ENCODE results near the gene RERE. TPM values are rescaled to one million over a fixed set of nuclear protein-coding genes. Genes with fewer than 3 reads are reported as not detected.
"Not testable (repeated sequence)": the region's sequence is repeated elsewhere in the genome, so short reads cannot be mapped to it uniquely, and the experiment has no call there.

Gene RERE
- total RNA-seq, 1 donor from 2014 or later: 46.5 TPM

DNA sequence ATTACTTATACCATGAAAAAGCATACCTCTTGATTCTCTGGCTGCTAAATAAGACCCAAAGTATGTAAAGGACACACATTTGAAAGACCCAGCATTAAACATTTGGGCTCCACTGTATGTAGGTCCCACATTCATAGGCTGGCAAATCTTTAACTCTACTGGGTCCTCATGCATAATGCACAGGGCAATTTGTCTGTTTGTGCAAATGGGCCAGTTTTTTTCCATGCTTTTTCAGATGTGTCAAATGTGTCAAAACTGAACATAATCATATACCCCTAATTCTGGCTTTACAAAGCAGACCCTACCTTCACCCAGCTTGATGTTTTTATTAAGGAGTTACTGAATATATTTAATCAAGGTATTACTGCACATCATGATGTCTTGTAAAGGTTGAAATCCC, 63.7 kb downstream of the RERE start:
- no peak for DNase-seq (ENCODE audit: low read depth in 2 of 2)

DNA sequence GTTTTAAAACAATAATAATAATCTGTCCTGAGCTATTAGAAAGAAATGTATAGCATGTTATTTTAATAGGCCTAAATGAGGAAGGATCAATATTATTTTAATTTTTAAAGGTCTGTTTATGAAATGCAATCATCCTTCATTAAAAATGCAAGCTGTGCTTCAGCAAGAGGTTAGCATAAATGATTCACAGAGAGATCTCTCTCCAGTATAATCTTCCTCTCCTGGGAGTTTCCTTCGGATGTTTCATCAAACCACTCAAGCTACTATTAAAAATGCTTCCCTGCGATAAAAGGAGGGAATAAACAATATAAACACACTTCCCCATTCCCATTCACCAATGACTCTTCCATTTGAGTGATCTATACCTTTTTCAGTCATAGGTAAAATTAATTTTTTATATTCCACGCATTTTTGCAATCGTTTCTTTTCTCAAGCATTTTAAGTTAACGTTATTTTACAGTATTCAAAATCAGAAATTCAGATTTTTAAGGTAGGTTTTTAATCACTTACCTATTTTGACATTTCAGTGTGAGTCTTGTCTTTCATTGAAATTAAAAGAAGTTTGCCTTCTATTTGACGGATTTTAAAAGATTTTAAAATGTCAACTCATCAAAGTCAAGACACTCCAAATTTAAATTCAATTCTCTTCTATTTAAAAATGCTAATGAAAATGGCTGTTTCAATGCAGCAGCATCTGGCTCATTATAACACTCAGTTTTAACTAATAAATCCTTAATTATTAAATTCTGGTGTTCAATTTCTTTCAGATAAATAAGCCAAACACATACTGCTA, 64.3 kb downstream of the RERE start:
- no peak for DNase-seq (ENCODE audit: low read depth in 2 of 2)

DNA sequence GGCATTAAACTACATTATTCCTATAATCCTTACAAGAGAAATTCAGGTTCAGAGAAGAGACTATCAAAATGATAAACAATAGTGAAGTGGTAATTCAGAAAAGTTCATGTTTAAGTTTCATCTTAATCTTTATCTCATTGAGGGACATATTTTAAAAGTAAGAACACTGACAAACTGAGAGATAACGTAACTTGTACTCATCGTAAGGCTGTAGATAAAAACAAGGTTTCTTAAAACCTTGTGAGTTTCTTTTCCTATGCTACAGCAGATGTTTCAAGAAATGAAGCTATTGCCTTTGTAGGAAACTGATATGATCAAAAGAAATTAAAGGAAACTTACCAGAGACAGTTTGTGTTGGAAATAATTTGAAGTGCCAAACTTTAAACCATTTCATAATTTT, 65.0 kb downstream of the RERE start:
- no peak for DNase-seq (ENCODE audit: low read depth in 2 of 2)

DNA sequence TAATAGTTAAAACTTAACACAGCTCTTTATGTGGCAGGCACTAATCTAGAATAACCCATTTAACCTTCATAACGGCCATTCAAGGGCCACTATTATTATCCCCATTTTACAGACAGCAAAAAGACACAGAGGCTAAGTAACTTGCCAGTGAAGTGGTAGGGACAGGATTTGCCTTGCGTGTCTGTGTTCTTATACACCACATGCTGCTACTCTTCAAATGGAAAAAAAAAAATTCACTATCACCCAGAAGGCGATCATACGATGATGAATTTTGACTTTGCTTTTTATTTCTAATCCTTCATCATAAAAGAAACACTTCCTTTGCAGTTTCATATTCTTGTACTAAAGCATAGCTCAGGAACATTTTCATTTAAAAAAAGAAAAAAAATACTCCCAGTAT, 65.5 kb downstream of the RERE start:
- no peak for DNase-seq (ENCODE audit: low read depth in 2 of 2)

DNA sequence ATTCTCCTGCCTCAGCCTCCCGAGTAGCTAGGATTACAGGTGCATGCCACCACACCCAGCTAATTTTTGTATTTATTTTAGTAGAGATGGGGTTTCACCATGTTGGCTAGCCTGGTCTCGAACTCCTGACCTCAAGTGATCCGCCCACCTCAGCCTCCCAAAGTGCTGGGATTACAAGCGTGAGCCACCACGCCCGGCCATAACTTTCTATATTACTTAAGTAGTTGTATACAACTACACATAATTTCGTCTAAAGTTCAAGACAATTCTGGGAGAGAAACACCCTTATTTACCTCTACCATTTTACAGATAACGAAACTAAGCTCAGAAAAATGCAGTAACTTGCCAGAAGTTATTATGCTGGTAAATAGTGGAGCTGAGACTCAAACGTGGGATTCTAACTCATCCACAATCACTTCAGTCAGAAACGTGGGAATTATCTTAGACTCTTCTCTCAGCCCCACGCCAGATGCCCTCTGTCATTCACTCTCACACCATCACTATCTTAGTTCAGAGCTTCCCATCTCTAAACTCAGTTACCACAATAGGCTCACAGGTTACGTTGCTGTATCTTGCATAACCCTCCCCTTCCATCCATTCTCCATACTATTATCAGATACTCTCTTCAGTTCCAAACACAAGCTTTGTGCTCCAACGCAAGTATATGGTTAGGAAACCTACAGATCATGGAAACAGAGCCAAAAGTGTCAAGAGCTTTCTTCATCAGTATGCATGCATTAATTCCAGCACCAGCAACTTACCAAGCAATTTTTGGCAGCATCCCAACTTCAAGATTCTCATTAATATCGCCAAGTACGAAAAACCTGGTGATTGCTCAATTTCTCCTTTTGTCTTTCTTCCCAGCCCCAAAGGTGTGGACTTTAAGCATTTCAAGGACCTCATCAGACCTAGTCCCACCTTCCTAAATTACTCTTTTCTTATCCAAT, 69.3 kb downstream of the RERE start:
- DNase-seq (ENCODE audit: low read depth in 2 of 2): no peak

DNA sequence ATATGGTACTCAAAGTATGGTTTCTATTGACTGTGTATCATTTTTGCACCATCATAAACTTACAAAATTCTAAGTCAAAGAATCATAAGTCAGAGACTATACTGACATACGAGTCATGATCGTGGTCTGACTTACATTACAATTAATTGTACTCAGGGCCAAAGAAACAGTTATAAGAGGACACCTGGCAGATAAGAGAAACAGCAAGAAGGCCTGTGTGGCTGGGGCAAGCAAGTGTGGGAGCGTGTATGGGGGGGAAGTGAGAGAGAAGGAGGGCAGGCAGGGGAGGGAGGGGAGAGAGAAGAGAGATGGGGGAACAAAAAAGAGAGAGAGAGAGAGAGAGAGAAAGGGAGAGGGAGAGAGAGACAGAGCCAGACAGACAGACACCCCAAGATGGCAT, 70.9 kb downstream of the RERE start:
- no peak for DNase-seq (ENCODE audit: low read depth in 2 of 2)

DNA sequence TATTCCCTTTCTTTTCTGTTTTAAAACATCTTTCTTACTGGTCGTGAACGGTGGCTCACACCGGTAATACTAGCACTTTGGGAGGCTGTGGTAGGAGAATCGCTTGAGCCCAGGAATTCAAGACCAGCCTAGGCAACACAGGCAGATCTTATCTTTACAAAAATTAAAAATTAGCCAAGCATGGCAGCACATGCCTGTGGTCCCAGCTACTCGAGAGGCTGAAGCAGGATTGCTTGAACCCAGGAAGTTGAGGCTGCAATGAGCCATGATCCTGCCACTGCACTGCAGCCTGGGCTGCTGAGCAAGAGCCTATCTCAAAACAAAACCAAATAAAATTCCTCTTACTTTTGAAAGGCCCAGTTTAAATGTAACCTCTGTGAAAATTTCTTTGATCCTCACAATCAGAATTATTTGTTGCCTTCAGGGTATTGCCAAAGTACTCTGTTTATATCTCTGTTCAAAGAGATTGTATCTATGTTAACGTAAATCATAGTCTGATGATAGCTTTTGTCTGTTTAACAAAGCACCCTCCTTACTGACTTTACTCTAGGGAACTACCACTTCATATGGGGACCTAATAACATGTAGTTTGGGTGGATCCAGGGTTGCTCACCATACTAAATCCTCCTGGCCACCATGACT, 71.6 kb downstream of the RERE start:
- DNase-seq (ENCODE audit: low read depth in 2 of 2): no peak

DNA sequence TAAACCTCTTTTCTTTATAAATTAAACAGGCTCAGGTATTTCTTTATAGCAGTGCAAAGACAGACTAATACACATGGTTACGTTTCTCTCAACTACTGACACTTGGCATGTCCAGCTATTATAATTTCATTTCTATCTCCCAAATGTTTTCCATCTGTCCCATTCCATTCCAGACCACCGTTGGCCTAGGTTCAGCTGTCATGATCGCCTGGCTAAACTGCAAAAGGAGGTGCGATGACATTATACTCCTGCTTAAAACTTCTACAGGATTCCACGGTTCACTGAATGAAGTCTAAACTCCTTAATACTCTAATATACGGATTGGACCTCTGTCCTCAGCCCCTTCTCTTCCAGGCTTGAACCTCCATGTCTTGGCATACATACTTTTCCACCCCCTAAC, 72.1 kb downstream of the RERE start:
- no peak for DNase-seq (ENCODE audit: low read depth in 2 of 2)

DNA sequence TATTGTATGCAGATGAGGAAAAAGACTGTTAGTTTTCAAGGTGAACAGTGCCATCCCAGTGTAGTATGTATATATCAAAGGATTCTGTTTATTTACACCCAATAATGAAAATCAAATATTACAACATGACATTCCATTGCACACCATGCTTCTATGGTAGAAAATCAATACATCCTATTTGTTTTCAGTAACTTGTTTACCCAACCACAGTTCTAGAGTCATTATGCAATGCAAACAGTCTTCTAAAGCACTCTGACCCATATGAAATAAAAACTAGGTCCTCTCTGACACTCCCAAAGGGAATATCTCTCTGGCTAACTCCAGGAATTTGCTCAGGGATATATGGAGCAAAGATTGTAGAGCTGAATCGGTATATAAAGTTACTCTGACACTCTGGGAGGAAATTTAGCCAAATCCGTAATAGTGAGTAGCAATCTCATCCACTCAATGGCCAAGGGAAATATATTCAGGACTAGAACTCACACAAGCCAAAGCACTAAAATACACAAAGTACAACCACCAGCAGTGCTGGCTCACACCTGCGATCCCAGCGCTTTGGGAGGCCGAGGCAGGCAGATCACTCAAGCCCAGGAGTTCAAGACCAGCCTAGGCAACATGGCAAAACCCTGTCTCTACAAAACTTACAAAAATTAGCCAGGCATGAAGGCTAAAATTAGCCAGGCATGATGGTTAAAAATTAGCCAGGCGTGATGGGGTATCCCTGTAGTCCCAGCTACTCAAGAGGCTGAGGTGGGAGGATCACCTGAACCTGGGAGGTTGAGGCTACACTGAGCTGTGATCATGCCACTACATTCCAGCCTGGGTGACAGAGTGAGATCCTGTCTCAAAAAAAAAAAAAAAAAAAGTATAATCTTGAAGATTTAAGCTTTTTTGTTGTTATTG, 75.2 kb downstream of the RERE start:
- no peak for DNase-seq (ENCODE audit: low read depth in 2 of 2)

DNA sequence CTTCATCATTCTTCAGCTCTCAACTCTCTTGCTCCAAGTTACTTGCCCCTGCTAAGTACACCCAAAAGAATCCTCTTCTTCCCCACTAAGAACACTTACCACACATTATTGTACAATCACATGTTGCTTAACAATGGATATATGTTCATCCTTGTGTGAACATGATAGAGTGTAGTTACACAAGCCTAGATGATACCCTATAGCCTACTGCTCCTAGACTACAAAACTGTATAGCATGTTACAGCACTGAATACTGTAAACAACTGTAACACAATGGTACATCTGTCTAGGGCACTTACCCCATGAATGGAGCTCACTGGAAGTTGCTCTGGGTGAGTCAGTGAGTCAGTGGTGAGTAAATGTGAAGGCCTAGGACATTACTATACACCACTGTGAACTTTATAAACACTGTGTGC, 77.4 kb downstream of the RERE start:
- peak in 1 of 2 donors; percentile 80 for DNase-seq (ENCODE audit: low read depth in 2 of 2)

DNA sequence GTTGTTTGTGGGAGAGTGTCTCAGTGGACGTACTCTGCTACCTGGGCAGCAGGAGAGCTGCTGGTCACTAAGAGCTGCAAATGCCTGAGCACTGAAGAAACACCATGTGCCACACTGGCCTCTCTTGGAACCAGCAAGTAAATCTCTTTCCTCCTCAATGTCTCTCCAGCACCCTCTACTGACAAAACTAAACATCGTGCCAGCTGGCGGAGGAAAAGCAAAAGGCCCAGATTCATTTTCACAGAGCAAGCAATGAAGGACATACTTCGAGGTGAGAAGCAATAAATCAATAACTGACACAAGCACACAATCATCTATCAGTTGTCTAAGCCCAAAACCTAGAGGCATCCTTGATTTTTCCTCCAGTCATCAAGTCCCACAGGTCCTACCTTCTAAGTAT, 78.1 kb downstream of the RERE start:
- peak in 1 of 2 donors; percentile 3 for DNase-seq (ENCODE audit: low read depth in 2 of 2)

DNA sequence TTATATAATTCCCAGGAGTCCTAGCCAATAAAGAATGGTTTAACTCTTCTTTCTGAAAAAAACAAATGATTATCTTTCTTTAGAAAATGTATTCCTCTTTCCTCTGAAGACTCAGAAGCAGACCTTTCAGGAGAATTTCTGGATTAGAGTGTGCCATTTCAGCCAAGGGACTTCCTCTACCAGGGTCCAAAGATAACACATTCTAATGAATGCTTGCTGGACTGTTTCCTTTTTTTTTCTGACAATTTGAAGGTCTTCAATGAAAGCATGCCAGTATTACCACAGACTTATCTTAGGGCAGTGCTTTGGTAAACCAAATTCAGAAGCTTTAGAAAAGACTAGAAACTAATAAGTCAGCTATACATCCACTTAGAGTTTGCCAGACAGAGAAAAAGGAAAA, 80.5 kb downstream of the RERE start:
- DNase-seq (ENCODE audit: low read depth in 2 of 2): peak in 1 of 2 donors; percentile 58

DNA sequence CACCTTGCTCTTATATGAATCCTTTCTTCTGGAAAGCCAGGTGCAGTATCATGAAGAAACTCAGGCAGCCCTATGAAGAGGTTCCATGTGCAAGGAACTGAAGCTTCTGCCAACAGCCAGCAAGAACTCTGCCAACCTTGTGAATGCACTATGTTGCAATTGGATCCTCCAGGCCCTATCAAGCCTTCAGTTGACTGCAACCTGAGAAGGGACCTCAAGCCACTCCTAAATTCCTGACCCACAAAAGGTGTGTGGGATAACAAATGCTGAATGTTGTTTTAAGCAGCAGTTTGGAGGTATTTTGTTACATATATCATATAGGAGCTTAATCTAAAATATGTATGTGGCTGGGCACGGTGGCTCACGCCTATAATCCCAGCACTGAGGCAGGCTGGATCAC, 84.0 kb downstream of the RERE start:
- DNase-seq (ENCODE audit: low read depth in 2 of 2): no peak

DNA sequence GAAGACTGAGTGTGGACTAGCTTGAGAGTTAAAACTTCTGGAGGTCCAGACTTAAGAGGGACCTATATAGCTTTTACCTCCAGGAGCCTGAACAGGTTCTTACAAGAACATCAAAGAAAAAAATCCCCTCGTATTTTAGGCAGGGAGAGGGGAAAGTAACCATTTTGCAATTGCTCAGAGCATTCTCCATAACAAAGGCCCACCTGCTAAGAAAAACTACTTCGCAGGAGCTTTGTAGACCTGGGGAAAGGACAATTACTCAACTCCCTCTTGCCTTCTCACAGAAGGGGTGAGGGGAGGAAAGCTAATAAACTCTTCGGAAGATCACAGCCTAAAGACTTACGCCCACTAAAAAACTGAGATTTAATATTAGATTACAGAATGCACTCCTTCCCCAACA, 86.3 kb downstream of the RERE start:
- no peak for DNase-seq (ENCODE audit: low read depth in 2 of 2)

DNA sequence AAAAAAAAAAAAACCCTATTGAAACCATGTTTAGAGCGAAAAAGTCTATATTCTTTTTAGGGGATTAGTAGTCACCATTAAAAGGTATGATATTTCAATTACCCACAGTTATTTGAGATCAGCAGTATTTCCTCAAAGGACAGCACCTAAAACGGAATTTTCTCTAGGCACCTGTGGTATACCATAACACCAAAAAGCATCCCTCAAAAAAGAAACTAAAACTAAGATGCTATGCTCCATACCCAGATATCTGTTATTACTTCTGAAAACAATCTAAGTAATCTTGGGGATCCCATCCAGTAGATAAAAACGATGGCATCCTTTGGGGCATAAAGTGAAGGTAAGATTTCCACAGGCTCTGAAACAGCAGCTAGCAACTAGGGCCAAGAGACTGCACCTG, 89.0 kb downstream of the RERE start:
- DNase-seq (ENCODE audit: low read depth in 2 of 2): no peak

DNA sequence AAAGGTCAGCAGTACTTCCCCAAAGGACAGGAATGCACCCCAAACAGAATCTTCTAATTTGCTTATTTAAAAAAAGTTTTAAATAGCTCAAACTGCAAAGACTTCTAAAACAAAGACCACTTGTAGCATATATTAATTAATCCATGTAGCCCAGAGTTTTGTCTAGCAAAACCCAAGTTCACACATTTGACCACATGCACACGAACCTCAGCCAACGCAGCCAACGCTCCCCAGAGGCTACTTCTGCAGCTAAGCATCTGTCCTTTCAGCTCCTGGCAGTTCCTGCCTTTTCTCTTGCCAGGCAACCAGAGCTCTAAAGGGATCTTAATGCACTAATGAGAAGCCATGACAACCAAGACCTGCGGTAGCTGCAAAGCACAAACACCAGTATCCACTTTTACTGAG, 89.6 kb downstream of the RERE start:
- DNase-seq (ENCODE audit: low read depth in 2 of 2): no peak

DNA sequence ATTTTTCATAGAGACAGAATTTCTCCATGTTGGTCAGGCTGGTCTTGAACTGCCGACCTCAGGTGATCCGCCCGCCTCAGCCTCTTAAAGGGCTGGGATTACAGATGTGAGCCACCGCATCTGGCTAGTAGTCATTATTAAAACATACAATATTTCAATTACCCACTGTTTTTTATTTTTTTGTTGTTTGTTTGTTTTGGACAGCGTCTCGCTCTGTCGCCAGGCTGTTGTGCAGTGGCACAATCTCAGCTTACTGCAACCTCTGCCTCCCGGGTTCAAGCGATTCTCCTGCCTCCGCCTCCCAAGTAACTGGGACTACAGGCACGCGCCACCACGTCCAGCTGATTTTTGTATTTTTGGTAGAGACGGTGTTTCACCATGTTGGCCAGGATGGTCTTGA, 90.1 kb downstream of the RERE start:
- not testable (repeated sequence) for DNase-seq (ENCODE audit: low read depth in 2 of 2)

DNA sequence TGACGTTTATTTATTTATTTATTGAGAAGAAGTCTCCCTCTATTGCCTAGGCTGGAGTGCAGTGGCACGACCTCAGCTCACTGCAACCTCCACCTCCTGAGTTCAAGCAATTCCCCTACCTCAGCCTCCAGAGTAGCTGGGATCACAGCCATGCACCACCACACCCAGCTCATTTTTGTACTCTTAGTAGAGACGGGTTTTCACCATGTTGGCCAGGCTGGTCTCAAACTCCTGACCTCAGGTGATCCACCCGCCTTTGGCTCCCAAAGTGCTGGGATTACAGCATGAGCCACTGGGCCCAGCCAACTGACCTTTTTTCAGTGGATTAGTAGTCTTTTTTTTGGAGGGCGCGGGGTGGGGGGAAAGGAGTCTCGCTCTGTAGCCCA, 90.6 kb downstream of the RERE start:
- not testable (repeated sequence) for DNase-seq (ENCODE audit: low read depth in 2 of 2)

DNA sequence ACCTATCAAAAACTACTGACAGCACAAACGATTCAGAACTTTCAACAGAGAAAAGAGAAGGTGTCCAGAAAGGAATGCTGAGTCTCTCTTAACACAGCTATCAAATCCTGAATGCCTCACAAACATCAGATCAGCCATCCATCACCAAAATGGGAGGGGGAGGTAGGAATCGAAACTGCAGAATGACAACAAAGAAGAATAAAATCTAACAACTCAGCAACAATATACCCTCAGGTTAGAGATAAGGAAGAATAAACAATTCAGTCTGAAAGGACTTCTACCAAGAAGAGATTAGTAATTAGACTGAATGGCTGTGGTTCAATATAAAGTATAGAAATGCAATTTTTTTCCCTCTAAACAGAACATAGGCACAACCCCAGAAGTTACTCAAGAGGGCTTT, 94.4 kb downstream of the RERE start:
- DNase-seq (ENCODE audit: low read depth in 2 of 2): no peak

DNA sequence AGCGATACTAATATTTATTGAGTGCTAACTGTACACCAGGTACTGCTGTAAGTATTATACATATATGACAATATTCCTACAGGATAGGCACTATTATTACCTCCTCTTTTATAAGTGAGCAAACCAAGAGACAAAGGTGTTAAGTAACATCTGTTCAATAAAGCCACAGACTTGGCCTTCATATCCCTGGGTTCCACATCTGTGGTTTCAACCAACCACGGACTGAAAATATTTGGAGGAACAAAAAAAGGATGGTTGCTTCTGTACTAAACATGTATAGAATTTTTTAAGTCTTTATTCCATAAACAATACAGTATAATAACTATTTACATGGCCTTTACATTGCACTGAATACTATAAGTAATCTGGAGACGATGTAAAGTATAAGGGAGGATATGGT, 95.1 kb downstream of the RERE start:
- no peak for DNase-seq (ENCODE audit: low read depth in 2 of 2)

DNA sequence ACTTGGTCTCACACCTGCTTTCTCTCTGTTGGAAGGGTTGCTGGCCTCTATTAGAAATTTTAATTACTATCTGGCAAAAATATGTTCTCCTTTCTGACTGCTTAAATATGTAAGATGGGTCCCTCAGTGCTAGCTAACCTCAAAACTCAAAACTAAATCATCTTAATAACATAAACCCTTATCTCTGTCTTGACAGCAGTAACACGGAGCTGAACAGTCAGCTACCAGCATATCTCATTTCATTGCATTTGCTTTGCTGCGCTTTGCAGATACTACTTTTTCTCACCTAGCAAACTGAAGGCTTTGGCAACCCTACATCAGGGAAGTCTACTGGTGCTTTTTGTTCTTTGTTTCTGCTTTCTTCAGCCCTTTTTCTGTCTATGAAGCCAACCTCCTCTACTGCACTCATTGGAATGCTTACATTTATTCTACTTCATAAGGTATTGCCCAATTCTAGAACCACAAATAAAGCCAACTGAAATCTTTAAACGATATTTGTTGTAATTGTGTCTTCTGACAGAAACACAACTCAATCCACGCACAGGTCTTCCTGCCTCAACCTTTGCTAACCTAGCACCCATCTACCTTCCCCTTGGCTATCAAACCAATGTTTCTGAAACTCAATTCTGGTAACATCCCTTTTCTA, 95.6 kb downstream of the RERE start:
- no peak for DNase-seq (ENCODE audit: low read depth in 2 of 2)
